ENCODE results near the gene BABAM1.

Gene BABAM1

DNA sequence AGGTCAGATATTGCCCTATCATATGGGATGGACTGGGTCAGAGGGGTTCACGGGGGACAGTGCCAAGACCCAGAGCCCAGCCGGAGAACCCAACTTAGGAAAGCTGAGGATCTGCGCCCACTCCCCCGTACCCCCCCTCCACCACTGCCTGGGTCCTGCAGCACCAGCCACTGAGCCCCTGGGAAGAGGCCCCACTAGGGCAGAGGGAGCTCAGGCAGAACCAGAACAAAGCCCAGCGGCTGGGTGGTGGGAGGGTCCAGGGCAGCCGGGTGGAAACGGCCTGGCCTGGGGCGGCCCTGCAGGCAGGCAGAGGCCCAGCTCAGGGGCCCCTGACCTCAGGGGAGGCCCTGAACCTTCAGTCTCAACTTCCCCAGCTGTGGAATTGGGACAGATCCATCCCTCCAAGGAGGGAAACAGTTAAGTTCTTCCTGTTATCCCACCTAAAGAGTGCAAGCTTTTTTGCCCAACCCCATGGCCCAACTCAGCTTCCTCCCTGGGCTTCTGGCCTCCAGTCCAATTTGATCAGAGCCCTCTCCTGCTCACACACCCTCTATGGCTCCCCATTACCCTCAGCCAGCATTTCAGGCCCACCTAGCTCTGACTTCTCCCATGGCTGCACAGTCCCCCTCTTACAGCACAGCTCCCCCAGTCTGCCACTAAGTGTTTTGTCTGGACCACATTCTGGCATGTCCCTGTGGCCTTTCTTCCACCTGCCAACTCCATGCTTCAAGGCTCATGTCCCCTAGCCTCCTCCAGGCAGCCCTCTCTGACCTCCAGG, 24.6 kb upstream of the BABAM1 start:
- no peak for DNase-seq
- Histone ChIP-seq H3K4me3 (ENCODE audit: low read depth, low read length) (peak overlapping the region; percentile 1), H3K27ac (no peak overlapping the region), H3K36me3 (replicated peaks) (no peaks in the 10 kb centered on the region), H3K27me3 (replicated peaks) (no peaks in the 10 kb centered on the region)
- in situ Hi-C loops (cut with HindIII; ENCODE audit: low pct_ligation_motif_present, low sequenced_read_pairs): no loop called here
- no peak for TF ChIP-seq CTCF (IDR thresholded peaks at IDR 0.05; ENCODE audit: low read depth, low read length, missing control alignments)

DNA sequence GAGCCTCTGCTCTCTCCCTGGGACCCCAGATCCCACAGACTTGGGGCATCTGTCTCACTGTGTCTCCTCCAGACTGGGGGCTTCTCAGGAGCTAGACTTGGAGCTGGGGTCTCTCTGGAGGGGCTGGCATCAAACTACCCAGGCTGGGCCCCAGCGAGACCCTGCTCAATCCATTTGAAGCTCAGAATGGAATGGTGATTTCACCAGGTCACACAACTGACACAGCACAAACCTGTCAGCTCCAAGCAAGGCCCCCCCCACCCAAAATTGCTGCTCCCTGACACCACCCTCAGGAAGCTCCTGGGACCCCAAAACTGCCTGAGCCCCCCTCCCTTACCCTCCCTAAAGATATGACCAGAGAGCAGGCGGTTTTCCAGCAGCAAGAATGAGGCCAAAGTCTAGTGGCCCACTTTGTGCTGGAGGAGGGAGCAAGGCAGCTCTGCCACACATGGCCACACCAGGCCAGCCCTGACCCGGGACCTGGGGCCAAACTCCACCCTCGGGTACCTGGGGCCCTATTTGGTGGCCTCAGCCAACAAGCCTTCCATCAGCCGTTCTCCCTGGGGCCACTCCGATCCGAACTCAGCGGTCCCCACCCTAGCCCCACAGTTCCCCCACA, 23.9 kb upstream of the BABAM1 start:
- no peak for TF ChIP-seq CTCF (IDR thresholded peaks at IDR 0.05; ENCODE audit: low read depth, low read length, missing control alignments)
- Histone ChIP-seq H3K27ac (no peak overlapping the region), H3K4me3 (ENCODE audit: low read depth, low read length) (peak overlapping the region; percentile 76), H3K36me3 (replicated peaks) (no peaks in the 10 kb centered on the region), H3K27me3 (replicated peaks) (no peaks in the 10 kb centered on the region)
- in situ Hi-C loops (cut with HindIII; ENCODE audit: low pct_ligation_motif_present, low sequenced_read_pairs): no loop called here
- DNase-seq: no peak

DNA sequence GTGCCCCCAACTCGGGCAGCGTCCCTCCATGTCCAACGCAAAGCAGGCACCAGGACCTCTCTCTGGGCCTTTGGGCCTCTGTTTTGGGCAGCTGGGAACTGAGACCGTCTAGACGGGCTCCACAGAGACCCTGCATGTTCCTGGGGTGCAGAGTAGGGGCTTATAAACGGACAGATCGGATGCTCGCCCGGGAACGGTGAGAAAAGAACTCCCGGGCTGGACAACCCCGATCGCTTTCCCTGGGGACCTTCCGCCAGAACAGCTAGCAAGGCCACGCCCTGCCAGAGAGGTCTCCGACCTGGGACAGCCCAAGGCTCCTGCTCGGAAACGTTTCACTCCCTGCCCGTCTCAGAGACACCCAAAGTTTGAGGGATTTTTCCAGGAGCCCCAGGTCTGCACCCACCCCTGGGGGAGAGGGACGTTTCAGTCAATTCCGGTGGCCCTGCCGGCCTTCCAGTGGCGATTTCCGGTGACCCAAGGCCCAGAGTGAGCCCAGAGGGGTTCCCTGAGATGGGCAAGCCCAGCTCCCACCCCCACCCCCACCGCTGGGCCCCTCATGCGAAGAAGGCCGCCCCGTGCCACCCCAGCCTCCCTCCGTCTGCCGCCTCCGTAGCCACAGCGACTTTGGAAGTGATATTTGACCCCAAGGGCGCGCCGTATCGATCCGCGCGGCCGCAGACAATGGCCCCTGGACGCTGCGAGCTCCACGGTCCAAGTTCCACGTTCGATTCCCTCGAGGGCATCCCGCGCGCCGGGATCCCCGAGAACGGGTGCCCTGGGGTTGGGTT, 23.2 kb upstream of the BABAM1 start:
- Histone ChIP-seq H3K4me3 (ENCODE audit: low read depth, low read length) (peak overlapping the region; percentile 76), H3K27ac (no peak overlapping the region), H3K27me3 (replicated peaks) (no peaks in the 10 kb centered on the region), H3K36me3 (replicated peaks) (no peaks in the 10 kb centered on the region)
- no peak for DNase-seq
- in situ Hi-C loops (cut with HindIII; ENCODE audit: low pct_ligation_motif_present, low sequenced_read_pairs): no loop called here
- TF ChIP-seq CTCF (IDR thresholded peaks at IDR 0.05; ENCODE audit: low read depth, low read length, missing control alignments): no peak

DNA sequence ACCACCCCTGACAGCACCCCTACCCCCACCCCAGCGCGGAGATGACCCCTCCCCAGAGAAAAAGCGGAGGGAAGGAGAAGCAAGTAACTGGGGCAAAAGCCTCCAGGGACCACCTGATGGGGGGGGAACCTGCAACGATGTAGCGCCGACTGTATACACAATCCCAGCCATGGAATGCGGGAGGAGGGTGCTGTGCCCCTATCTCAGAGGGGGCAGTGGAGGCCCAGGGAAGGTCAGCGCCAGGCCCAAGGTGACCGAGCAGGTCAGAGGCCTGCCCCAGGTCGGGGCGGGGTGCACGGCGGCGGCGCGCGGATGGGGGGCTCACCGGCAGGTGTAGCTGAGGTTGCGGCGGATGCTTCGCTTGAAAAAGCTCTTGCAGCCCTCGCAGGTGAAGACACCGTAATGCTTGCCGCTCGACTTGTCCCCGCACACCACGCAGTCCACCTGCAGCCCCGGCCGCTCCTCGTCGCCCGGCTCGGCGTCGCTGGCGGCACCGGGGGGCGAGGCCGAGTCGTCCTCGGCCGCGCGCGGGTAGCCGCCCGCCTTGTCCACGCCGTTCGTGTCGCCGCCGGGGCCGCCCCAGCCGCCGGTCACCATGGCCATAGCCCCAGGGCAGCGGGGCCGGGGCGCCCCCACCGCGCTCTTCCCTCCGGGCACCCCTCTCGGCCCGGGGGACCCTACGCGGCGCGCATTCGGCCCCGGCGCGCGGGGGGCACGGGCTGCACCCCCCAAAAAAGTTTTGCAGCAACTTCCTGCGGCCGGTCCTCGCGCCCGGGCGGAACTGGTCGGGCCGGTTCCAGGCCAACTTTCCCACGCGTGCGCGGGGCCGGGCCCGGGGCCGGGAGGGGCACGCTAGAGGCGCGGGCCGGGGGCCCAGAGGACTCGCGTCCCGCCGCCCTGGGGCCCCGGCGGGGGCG, 22.4 kb upstream of the BABAM1 start:
- TF ChIP-seq CTCF (IDR thresholded peaks at IDR 0.05; ENCODE audit: low read depth, low read length, missing control alignments): no peak
- Histone ChIP-seq H3K27me3 (replicated peaks) (no peaks in the 10 kb centered on the region), H3K27ac (no peak overlapping the region), H3K4me3 (ENCODE audit: low read depth, low read length) (peak overlapping the region; percentile 76), H3K36me3 (replicated peaks) (no peaks in the 10 kb centered on the region)
- in situ Hi-C loops (cut with HindIII; ENCODE audit: low pct_ligation_motif_present, low sequenced_read_pairs): no loop called here
- DNase-seq: no peak

DNA sequence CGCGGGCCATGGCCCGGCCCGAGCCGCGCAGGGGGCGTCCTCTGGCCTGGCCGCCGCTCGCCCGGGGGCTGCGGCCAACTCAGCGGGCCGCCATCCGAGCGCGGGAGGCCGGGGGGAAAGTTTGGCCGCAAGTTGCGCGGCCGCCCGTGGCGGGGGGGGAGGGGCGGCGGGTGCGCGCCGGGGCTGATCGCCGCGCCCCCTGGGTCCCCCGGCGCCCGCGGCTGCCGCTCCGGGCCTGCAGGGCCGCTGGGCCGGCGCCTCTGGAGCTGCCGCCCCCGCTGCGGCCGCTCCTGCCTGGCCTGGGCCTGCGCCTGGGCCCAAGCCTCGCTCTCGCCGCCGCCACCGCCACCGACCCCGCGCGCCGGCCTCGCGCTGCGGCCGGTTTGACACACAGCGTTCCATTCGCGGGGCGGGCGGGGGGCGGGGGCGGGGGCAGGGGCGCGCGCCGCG, 21.7 kb upstream of the BABAM1 start, which contains the start of gene NR2F6:
Gene NR2F6, minus strand, starts transcription at position 385 of the 450 bp plus-strand sequence. CDS start 699 bp downstream, outside the sequence.
- H3K36me3 ChIP-seq (replicated peaks): no peaks in the 10 kb centered on the region
- no peak within 1 kb of the TSS for H3K27ac ChIP-seq
- H3K27me3 ChIP-seq (replicated peaks): no peaks in the 10 kb centered on the region
- peak within 1 kb of the TSS; percentile 76 for H3K4me3 ChIP-seq (ENCODE audit: low read depth, low read length)
- TF ChIP-seq CTCF (IDR thresholded peaks at IDR 0.05; ENCODE audit: low read depth, low read length, missing control alignments): no peak
- DNase-seq: no peak
- in situ Hi-C loops (cut with HindIII; ENCODE audit: low pct_ligation_motif_present, low sequenced_read_pairs): no loop called here
